Gastrocnemius medialis (tissue), 4 donors: ENCODE data around the gene PSAPL1. TPM values are rescaled to one million over a fixed set of nuclear protein-coding genes. Genes with fewer than 3 reads are reported as not detected.

Experiments used
- ATAC-seq, 2 donors: fragments of 150-250 bp; one replicate each; pipeline ENCODE4 v1.9.1; 2016
- DNase-seq, 2 donors: peaks; one replicate each; pipeline ENCODE4 v3.0.0-alpha.2; 2019
- H3K27ac ChIP-seq, 4 donors: fragments of 200-600 bp; sonication (generic); 1 replicate in 1 of 4; 2 replicates in 3 of 4; pipeline ENCODE4 v1.5.1; 2016 to 2018; ENCODE audit warnings: mild to moderate bottlenecking in 2 of 4, moderate library complexity in 1 of 4
- H3K27me3 ChIP-seq, 3 donors: fragments of 200-600 bp; sonication (generic) in 2 of 3; 1 replicate in 1 of 3; 2 replicates in 2 of 3; pipeline versions ENCODE4 v1.5.1 to v1.6.0; 2016 to 2019; ENCODE audit warnings: mild to moderate bottlenecking in 1 of 3, moderate library complexity in 1 of 3
- H3K36me3 ChIP-seq, 2 donors: fragments of 200-600 bp; sonication (generic) in 1 of 2; one replicate each; pipeline ENCODE4 v1.5.1; 2017 to 2018
- H3K4me1 ChIP-seq, 2 donors: fragments of 200-600 bp; sonication (generic) in 1 of 2; one replicate each; pipeline ENCODE4 v1.5.1; 2016 to 2017; ENCODE audit warnings: mild to moderate bottlenecking in 2 of 2
- H3K4me3 ChIP-seq, 4 donors: fragments of 200-600 bp; sonication (generic) in 3 of 4; 1 replicate in 1 of 4; 2 replicates in 3 of 4; pipeline ENCODE4 v1.5.1; 2016 to 2019; ENCODE audit warnings: mild to moderate bottlenecking in 2 of 4
- H3K9me3 ChIP-seq, 3 donors: fragments of 200-600 bp; sonication (generic) in 2 of 3; 1 replicate in 1 of 3; 2 replicates in 2 of 3; pipeline ENCODE4 v1.5.1; 2016 to 2019
- POLR2A ChIP-seq, 2 donors: fragments of 450-650 bp; IDR thresholded peaks; one replicate each; pipeline ENCODE4 v1.6.1; 2017; ENCODE audit warnings: antibody characterized with exemption in 2 of 2, mild to moderate bottlenecking in 2 of 2, moderate library complexity in 2 of 2
- in situ Hi-C, 4 donors: fragments of 200-750 bp; cut with MboI; loops; one replicate each; pipeline versions ENCODE4 v1.15.0 to v1.8.0; 2017; ENCODE audit warnings: low sequenced_read_pairs in 4 of 4
- intact Hi-C: fragments of 100-400 bp; cut with DNase I; formaldehyde crosslinking; loops from one replicate; pipeline ENCODE4 v1.15.1; 2023; ENCODE audit warnings: low total_unique reads
- total RNA-seq, 4 donors: library from RNA; depleted of rRNA; stranded (reverse); fragments of >200 nt; gene quantifications; one replicate each; pipeline versions ENCODE4 v1.1.0 to v1.2.3, GENCODE V29; 2016
- TF ChIP-seq, protein P1 (sequence below), 5 experiments: fragments of 450-650 bp in 3 of 5; fragments of 200-600 bp in 2 of 5; sonication (generic) in 2 of 5; IDR thresholded peaks in 4 of 5; conservative IDR thresholded peaks in 1 of 5; 1 replicate in 4 of 5; 2 replicates in 1 of 5; pipeline ENCODE4 v1.5.1; 2016 to 2019; ENCODE audit warnings: antibody characterized with exemption in 5 of 5, mild to moderate bottlenecking in 3 of 5, moderate library complexity in 3 of 5

The PSAPL1 gene
- total RNA-seq, 4 donors from 2014 or later: not detected

DNA sequence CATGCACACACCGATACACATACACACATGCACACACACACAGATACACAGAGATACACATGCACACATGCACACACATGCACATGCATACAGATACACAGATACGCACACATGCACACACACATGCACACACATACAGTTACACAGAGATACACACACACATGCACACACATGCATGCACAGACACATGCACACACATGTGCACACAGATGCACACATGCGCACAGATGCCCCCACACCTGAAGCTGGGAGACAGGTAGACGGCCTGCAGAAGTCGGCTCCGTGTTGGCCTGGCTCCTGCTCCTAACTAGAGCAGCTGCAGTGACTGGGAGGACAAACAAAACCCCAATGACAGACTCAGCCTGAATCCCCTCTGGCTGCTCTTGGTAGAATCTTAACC lies 46.8 kb downstream of the PSAPL1 start:
- Histone ChIP-seq H3K4me3 (no peak overlapping the region), H3K27ac (no peak overlapping the region), H3K36me3 (no peaks in the 10 kb centered on the region), H3K27me3 (peaks cover 1 to 3% (median 3%) of the 10 kb centered on the region in 3 donors), H3K4me1 (no peaks in the 10 kb centered on the region), H3K9me3 (no peaks in the 10 kb centered on the region)
- in situ Hi-C loops: no loop called here
- intact Hi-C loops: no loop called here
- DNase-seq (no peak), ATAC-seq (no peak)
- TF ChIP-seq POLR2A (IDR thresholded peaks at IDR 0.05): no peak
- TF ChIP-seq, protein P1, sequence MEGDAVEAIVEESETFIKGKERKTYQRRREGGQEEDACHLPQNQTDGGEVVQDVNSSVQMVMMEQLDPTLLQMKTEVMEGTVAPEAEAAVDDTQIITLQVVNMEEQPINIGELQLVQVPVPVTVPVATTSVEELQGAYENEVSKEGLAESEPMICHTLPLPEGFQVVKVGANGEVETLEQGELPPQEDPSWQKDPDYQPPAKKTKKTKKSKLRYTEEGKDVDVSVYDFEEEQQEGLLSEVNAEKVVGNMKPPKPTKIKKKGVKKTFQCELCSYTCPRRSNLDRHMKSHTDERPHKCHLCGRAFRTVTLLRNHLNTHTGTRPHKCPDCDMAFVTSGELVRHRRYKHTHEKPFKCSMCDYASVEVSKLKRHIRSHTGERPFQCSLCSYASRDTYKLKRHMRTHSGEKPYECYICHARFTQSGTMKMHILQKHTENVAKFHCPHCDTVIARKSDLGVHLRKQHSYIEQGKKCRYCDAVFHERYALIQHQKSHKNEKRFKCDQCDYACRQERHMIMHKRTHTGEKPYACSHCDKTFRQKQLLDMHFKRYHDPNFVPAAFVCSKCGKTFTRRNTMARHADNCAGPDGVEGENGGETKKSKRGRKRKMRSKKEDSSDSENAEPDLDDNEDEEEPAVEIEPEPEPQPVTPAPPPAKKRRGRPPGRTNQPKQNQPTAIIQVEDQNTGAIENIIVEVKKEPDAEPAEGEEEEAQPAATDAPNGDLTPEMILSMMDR (IDR thresholded peaks at IDR 0.05 in 4 of 5, conservative IDR thresholded peaks at IDR 0.05 in 1 of 5): no peak

DNA sequence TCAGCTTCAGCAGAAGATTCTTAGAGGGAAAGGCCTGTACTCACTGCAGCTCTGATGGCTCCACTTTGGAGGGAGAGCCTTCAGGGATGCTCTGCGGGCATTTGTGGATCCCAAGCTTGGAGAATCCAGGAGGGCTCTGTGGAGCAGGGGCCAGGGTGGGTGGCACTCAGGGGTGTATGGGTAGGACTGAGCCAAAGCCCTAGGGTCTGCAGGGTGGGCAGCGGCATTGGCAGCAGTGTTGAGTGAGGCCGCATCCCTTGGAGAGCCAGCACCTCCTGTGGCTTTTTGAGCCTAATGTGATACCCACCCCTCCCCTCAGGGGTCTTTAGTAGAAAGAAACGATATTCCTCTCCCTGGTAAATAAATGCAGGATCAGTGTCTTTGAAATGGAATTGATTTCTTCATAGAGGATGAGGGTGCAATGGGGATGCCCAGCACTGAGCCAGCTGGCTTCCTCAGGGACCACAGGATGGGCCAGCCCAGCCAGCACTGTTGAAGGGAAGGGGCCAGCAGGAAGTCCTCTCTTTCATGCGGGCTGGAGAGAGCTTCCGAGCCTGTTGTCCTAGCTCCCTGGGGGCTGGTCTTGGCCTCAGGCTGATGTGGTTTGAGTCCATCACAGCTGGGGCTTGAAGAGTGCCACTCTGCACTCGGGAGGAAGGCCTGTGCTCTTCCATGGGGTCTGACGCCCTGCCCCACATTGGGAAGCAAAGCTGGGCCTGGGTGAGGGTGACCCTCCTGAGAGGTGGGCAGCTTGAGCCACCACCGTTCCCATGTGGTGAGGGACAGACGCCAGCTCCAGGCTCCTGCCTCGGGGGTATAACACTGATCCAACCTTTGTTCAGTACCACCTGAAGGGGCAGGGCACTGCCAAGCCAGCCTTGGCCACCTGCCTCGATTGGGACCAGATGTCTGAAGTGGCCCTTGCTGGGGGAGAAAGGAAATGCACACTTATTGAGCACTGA lies 49.5 kb downstream of the PSAPL1 start:
- Histone ChIP-seq H3K4me3 (no peak overlapping the region), H3K36me3 (no peaks in the 10 kb centered on the region), H3K27ac (no peak overlapping the region), H3K27me3 (no peaks in the 10 kb centered on the region), H3K9me3 (no peaks in the 10 kb centered on the region), H3K4me1 (no peaks in the 10 kb centered on the region)
- TF ChIP-seq, protein P1 (IDR thresholded peaks at IDR 0.05 in 4 of 5, conservative IDR thresholded peaks at IDR 0.05 in 1 of 5): no peak
- TF ChIP-seq POLR2A (IDR thresholded peaks at IDR 0.05): no peak
- no peak for DNase-seq
- in situ Hi-C loops: no loop called here
- no peak for ATAC-seq
- intact Hi-C loops: no loop called here

DNA sequence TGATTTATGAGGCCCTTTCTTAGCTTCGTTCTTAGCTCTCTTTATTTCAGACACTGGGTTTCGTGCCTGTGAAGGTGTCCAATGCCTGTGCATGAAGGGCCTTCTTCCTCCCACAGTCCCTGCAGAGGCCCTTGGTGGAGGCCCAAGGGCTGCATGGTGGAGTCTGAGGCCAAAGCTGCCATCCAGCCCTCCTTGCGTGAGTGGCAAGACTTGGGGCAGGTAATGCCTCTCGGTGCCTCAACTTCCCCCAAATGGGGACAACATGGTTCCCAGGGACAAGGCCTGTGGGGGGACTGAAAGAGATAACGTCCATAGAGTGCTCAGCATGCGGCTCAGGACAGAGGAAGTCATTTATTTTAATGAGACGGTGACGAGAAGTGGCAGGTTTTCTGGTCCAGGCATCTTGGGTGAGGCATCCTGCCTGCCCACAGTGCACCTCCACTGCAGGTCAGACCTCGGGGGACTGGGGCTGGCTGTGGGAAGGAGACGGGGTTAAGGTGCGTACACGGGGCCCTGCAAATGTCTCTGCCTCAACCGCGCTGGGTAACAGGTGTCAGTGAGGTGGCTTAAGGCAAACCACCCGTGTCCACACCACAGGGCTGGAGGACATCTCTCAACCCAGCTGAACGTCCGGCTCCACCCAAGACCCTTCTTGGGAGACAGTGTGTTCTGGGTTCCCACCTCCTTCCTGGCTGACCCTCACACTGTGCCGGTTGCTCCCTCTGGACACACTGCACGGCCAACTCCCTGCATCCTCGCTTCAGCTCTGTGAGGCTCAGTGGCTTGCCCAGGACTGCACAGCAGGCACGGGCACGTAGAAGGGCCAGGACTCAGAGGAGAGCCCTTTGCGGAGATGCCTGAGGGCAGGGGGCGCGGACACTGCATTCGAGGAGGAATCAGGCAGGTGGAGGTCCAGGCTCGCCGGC lies 50.5 kb downstream of the PSAPL1 start:
- H3K9me3 ChIP-seq: no peaks in the 10 kb centered on the region
- DNase-seq: no peak
- no peak for ATAC-seq
- intact Hi-C loops (no loop called here), in situ Hi-C loops (no loop called here)
- H3K4me1 ChIP-seq: no peaks in the 10 kb centered on the region
- no peaks in the 10 kb centered on the region for H3K36me3 ChIP-seq
- peaks cover 0 to 3% (median 1%) of the 10 kb centered on the region in 3 donors for H3K27me3 ChIP-seq
- no peak overlapping the region for H3K27ac ChIP-seq
- no peak overlapping the region for H3K4me3 ChIP-seq
- no peak for TF ChIP-seq POLR2A (IDR thresholded peaks at IDR 0.05)
- TF ChIP-seq, protein P1 (IDR thresholded peaks at IDR 0.05 in 4 of 5, conservative IDR thresholded peaks at IDR 0.05 in 1 of 5): no peak

DNA sequence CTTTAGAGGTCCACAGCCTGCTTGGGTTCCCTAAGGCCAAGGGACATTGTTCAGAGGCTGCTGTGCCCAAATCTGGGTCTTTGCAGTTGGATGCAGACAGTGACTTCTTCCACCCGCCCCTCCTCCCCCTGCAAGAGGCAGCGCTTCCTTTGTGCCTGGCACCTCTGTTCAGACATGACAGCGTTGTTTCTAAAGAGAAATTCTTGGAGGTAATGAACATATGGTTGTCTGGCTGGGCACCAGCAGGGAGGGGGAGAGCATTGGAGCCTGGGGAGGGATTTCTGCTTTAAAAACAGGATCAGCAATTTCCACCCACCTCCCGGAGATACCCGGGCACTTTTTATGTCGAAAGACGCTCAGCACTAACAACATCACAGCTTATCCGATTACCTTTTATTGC lies 51.5 kb downstream of the PSAPL1 start:
- ATAC-seq (no peak), DNase-seq (no peak)
- Histone ChIP-seq H3K4me3 (no peak overlapping the region), H3K4me1 (no peaks in the 10 kb centered on the region), H3K27me3 (peaks cover 0 to 11% (median 8%) of the 10 kb centered on the region in 3 donors), H3K9me3 (no peaks in the 10 kb centered on the region), H3K36me3 (no peaks in the 10 kb centered on the region), H3K27ac (no peak overlapping the region)
- TF ChIP-seq, protein P1 (IDR thresholded peaks at IDR 0.05 in 4 of 5, conservative IDR thresholded peaks at IDR 0.05 in 1 of 5): no peak
- no peak for TF ChIP-seq POLR2A (IDR thresholded peaks at IDR 0.05)
- intact Hi-C loops (no loop called here), in situ Hi-C loops (no loop called here)
